T follicular helper cell (primary cell): ENCODE measurements around the gene GRM1.

Source experiments
- DNase-seq: peaks from one replicate; pipeline ENCODE4 v3.0.0-alpha.2; 2020; ENCODE audit warnings: low read depth

The GRM1 gene

DNA sequence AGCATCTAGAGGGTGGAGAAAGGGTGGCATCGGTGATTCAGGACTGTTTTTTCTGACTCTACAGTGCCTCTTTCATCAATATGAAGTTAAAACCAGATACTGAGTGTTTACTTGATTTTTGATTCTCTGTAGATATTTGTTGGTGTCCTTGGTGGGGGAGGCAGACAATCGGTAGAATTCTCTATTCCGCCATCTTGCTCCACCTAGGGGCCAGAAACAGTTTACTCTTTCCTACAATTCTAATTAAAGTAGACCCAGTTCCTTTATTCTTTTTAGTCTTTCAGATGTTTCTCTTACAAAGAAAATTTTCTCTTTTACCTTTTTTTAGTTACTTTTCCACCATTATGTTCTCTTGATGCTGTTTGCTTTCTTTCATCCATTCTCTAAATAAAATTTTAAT lies 352.6 kb downstream of the GRM1 start:
- no peak for DNase-seq

DNA sequence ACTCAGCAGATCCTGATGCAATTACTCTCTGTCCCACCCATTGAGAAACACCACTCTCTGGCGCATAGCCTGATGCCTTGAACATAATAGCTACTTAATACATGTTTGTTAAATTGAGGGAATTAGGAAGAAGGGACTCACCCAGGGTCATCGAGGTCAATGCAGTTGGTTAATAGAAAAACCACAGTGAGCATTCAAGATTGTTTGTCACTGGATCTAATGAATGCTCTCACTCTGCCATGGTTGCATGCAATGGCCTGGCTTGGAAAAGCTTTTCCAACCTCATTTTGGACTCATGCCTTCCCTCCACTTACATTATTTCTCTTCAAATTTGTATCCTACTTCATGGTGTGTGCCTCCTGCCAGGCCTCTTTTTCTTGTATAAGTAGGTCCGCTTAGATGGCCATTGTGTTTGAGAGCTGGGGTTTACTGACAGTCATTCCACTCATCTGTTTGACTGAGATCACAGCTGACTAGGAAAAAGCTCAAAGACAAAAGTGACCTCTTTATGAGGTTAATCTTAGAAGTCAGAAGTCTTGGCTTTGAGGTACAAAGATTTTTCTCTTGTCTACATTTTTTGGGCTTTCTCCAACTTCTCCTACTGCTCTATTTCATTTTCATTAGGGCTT lies 360.0 kb downstream of the GRM1 start:
- no peak for DNase-seq

DNA sequence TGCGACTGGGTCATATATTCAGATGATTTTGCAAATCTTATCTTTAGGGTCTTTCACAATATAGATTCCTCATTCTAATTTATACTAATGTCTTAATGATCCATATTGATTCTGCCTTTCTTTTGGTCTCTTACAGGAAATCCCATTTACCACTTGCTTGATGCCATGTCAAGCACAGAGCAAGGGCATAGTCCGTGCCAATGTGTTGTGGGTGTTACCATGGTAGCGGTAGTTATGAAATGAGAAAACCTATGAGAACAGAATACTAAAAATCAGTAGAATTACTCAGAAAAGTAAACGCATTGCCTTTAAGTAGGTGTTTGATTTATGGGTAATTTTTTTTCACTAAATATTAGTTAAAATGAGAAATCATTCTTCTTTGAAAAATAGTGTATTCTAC lies 360.9 kb downstream of the GRM1 start:
- DNase-seq: no peak

DNA sequence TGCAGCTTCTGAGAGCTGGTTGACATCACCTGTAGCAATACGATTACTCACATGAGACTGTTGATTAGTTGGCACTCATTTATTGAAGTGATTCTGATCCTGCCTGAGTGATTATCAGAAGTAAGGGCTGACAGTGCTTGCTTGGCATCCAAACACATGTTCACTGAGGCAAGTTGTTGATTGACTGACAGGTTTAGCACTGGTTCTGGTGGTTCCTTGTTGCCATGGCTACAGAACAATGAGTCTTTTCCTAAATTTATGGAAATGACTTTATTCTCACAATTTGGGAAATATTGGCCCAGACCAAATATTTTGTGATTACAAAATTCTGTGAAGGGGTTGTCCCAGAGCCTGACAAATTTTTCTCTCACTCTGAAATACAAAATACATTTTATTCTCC lies 368.8 kb downstream of the GRM1 start:
- no peak for DNase-seq

DNA sequence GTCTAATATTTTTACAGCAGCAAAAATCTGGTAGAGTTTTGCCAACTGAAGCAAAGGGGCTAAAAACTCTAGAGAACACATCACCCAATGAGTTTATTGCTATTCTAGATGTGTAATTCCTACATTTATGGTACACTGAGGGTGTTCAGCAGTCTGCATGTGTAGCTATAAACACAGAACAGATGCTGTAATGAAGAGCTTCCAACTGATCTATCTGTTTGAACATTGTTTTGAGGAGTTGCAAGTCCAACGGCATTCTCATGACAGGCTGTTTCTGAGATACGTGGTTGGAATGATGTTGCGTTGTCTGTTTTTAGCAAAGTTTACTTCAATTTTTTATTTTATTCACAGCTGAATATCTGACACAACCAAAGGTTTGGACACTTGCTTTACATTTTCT lies 373.6 kb downstream of the GRM1 start:
- no peak for DNase-seq

DNA sequence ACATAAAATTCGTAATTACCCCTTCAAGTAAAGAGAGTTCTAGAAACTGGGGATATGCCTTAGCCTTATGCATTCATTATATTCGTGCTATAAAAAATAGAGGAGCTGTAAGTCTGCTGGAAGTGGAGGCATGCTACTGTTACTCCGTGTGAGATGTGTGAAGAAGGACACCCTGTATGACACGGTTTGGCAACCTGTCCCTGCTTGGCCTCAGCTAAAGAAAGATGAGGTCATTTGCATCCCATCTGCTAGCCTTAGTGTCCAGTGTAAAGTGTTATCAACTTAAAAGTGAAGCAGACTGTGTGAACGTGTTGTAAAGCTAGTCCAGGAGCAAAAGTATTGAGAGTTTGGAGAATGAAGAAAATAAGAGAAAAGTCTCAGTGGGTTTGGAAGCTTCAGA lies 379.7 kb downstream of the GRM1 start:
- DNase-seq: no peak

DNA sequence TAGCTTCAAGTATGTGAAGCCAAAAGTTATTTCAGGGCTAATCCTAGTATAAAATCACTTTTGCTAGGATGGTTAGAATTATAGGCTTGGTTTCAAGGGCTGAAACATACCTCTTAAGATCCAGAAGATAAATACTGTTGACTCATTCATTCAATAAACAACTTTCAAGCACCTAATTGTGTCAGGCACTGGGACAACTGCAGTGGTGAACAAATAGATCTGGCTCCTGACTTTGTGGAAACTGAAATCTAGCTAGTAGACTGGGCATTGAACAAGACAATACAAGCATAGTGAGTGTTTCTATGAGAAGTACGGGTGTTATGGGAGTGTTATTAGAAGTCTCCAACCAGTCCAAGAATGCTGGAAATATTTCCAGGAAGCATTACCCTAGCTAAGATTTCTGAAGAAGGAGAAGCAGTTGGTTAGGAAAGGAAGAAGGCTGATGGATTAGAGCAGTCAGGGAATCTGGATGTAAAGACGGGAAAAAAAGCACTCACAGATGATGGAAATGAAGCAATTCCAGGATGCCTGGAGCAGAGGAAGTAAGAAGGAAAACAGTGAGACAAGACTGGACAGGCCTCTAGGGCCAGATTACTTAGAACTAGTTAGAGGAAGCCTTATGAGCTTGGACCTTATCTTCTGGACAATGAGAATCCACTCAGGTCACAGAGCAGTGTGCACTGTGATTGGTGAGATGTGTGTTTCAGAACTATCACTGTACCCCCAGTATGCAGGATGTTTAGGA lies 382.2 kb downstream of the GRM1 start:
- no peak for DNase-seq

DNA sequence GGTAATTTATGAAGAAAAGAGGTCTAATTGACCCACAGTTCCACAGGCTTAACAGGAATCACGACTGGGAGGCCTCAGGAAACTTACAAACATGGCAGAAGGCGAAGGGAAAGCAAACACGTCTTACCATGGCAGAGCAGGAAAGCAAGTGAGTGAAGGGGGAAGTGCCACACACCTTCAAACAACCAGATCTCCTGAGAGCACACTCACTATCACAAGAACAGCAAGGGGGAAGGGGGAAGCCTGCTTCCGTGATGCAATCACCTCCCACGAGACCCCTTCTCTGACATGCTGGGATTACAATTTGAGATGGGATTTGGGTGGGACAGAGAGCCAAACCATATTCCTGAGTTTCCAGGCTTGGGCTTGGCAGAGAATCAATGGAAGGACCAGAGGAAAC lies 390.7 kb downstream of the GRM1 start:
- no peak for DNase-seq

DNA sequence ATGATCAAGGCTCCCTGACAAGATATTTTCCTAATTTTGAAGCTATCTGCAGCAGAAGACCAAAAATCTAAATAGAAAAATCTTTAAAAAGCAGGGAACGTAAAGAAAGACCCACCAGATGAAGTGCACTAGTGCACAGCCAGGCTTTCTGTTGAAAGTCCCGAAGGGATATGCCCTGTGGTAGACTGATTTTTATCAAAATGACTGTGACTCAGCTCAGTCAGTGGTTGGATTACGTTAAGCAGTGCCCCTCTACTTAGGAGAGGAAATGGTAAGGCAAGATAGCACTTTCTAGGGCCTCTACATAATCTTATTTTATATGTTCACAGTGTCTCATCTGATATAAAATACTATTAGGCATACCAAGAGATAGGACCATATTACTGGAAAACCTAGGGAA lies 391.4 kb downstream of the GRM1 start:
- DNase-seq: no peak

DNA sequence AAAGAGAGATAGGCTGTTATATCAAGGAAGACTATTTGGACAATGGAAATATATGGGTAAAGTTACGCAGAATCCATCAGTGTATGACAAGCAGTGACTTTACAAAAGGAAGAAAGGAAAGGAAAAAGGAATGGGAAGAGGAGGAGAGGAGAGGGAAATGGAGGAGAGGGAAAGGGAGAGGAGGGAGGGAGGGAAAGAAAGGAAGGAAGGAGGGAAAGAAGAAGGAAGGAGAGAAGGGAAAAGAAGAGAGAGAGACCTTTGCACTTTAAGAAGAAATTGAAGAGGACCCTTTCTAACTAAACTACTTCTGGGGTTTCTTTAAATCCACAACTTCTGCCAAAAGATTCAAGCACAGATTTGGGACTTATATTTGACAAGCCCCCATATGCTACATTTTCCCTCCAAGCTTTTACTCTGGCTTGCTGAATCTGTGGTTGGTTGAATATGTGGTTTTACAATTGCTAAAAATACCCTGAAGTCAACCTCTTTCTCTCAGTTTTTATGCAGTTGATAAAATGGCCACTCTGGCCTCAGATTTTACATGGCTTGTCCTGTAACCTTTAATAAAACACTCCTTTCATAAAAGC lies 394.0 kb downstream of the GRM1 start:
- no peak for DNase-seq

DNA sequence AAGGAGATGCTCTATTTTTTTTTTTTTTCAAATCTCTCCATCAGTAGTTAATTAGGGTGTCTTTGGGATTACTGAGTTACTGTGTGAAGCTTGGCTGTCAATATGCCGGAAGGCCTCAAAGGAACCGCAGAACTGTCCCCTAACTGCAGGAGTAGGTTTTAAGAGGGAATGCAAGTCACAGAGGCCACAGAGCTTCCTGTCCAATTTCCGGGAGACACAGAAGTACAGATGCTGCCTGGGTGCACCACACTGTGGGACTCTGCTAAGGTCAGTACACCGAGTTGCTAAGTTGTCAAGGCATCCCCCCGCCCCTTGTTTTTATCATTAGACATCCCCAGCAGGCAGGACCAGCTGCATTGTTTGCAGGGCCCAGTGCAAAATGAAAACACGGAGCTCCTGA lies 394.6 kb downstream of the GRM1 start:
- no peak for DNase-seq

DNA sequence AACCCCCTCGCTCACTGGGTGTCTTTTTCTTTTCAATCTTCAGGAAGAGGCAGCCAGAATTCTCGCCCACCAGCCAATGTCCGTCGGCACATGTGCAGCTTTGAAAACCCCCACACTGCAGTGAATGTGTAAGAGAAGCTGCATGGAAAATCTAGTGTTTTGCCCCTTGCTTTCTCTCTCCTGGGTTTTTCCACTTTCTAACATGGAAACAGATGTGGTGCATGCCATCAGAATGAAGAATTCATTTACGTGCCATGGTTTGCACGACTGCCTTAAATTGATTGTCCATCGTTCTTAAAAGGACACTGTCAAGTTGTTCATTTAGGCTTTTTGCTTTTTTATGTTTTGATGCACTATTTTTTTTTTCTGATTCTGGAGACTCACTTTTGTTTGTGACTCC lies 397.7 kb downstream of the GRM1 start:
- DNase-seq: no peak

DNA sequence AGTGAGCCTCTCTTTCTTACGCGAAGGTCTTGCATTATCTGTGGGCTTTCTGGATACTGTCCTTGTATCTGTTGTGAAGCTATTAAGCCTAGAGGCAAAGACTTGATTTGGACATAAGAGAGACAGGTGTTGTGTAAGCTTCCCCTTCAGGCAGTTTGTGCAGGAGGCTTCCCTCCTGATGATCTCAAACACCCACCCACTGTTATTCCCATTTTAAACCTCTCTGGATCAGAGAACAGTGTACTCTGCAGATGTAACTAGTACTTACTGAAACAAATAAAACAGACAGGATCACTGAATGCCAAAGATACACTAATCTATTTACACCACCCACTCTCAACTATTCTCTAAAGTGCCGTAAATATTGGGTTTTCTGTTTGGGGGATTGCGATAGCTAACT lies 401.0 kb downstream of the GRM1 start:
- DNase-seq: no peak

DNA sequence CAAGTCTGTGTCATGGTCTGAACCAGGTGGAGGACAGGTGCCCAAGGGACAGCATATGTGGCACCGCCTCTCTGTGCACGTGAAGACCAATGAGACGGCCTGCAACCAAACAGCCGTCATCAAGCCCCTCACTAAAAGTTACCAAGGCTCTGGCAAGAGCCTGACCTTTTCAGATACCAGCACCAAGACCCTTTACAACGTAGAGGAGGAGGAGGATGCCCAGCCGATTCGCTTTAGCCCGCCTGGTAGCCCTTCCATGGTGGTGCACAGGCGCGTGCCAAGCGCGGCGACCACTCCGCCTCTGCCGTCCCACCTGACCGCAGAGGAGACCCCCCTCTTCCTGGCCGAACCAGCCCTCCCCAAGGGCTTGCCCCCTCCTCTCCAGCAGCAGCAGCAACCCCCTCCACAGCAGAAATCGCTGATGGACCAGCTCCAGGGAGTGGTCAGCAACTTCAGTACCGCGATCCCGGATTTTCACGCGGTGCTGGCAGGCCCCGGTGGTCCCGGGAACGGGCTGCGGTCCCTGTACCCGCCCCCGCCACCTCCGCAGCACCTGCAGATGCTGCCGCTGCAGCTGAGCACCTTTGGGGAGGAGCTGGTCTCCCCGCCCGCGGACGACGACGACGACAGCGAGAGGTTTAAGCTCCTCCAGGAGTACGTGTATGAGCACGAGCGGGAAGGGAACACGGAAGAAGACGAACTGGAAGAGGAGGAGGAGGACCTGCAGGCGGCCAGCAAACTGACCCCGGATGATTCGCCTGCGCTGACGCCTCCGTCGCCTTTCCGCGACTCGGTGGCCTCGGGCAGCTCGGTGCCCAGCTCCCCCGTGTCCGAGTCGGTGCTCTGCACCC lies 405.2 kb downstream of the GRM1 start:
- no peak for DNase-seq

DNA sequence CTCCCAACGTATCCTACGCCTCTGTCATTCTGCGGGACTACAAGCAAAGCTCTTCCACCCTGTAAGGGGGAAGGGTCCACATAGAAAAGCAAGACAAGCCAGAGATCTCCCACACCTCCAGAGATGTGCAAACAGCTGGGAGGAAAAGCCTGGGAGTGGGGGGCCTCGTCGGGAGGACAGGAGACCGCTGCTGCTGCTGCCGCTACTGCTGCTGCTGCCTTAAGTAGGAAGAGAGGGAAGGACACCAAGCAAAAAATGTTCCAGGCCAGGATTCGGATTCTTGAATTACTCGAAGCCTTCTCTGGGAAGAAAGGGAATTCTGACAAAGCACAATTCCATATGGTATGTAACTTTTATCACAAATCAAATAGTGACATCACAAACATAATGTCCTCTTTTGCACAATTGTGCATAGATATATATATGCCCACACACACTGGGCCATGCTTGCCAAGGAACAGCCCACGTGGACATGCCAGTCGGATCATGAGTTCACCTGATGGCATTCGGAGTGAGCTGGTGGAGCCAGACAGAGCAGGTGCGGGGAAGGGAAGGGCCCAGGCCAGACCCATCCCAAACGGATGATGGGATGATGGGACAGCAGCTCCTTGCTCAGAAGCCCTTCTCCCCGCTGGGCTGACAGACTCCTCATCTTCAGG lies 406.0 kb downstream of the GRM1 start:
- DNase-seq: no peak

DNA sequence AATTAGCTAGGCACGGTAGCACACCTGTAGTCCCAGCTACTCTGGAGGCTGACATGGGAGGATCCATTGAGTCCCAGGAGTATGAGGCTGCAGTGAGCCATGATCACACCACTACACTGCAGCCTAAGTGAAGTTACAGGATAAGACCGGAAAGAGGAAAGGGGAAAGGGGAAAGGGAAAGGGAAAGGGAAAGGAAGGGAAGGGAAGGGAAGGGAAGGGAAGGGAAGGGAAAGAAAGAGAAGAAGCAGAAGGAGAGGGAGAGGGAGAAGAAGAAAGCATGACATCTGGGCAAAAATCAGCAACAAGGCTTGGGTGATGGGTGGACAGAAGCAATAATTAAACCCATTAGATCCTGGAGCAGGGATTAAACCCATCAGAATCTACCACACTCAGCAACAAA lies 413.0 kb downstream of the GRM1 start:
- no peak for DNase-seq

DNA sequence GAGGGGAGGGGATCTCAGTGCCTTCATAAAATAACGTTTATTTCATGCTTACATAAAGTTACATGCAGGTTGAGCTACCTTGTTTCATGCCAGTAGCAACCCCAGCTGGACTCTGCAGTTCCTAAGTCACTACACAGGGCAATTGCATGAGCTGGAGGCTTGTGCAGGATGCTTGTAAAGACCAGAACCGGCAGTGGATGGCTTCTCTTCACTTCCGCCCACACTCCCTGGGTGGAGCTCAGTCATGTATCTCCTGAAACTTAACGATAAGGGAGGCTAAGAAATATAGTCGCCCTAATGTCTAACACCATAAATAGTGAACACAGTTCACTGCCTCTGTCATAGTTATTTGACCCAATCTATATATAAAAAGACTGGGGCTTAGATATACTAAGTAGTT lies 415.3 kb downstream of the GRM1 start:
- DNase-seq: no peak

DNA sequence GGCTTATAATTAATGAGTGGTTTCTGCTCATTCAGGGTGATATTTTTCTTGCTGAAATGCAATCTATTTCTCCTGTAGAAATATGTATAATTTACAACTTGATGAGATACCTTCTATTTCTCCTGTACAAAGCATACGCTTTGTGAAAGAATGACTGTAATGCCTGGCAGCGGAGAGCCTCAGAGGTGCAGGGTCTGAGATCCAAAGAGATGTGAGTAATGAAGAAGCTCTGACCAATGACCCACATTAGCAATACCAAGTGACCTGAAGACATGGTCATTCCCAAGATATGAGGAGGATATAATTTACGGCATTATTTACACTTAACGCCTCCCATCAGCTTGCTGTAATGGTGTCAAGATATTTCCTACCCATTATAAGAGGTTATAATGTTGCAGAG lies 416.4 kb downstream of the GRM1 start:
- DNase-seq: no peak

DNA sequence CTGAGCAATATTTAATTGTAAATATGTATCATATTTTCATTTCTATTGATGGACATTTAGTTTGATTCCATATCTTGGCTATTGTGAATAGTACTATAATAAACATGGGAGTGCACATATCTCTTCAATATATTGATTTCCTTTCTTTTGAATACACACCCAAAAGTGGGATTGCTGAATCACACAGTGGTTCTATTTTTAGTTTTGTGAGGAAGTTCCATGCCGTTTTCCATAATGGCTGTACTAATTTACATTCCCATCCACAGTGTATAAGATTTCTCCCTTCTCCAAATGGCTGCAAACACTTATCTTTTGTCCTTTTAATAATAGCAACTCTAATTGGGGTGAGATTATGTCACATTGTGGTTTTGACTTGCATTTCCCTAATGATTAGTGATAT lies 428.0 kb downstream of the GRM1 start:
- no peak for DNase-seq

DNA sequence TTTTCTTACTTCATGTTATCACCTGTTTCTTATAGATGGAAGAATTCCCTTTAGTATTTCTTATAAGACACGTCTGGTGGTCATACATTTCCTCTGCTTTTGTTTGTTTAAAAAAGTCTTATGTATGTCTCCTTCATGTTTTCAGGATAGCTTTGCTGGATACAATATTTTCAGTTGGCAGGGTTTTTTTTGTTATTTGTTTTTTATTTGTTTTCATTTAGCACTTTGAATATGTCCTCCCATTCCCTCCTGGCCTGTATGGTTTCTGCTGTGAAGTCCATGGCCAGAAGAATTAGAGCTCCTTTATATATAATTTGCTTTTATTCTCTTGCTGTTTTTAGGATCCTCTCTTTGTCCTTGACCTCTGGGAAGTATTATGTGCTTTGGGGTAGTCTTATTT lies 432.1 kb downstream of the GRM1 start:
- no peak for DNase-seq

DNA sequence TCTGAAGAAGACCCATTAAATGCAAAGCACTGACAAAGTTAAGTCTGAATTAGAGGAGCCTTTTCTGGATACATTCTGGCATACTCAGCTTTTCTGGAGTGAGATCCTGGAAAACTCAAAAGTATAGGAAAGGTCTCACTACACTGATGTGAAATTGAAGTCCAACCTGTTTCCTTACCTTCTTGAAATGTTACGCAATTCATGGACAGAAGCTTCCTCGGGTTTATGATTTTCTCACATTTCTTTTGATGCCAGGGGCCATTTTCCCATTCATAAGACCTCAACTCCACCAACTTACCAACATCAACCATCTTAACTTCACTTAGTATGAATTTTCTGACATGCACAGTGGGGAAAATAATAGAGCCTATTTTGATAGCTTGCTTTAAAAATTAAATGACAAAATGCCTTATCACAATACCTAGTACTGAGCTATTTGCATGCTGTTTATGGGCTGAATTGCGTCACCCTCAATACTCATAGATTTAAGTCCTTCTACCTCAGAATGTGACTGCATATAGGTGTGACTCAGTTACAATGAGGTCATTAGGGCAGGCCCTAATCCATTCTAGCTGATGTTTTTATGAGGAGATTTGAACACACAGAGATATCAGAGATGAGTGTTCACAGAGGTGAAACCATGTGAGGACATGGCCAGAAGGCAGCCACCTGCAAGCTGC lies 441.4 kb downstream of the GRM1 start:
- DNase-seq: no peak

DNA sequence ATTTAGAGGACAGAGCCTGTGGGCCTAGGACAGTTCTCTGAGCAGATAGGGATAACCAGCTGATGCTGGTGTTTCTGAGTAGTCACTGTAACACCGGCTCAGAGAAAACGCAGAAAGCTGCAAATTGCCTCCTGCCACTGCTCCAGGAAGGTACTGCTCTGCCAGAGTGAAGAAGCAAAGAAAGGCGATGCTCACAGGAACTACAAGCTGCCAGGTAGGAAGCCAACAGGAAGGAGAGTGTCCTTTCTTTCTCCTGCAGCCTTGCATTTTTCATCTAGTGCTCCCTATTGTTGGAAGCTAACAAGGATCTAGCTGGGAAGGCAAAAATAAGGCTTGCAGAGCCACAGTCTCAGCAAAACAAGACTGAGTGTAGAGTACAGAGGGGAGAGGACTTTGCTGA lies 444.1 kb downstream of the GRM1 start:
- no peak for DNase-seq
